ENCODE data around the gene GRAP.
"Not testable (repeated sequence)": the region's sequence is repeated elsewhere in the genome, so short reads cannot be mapped to it uniquely, and the experiment has no call there.

Gene GRAP

DNA sequence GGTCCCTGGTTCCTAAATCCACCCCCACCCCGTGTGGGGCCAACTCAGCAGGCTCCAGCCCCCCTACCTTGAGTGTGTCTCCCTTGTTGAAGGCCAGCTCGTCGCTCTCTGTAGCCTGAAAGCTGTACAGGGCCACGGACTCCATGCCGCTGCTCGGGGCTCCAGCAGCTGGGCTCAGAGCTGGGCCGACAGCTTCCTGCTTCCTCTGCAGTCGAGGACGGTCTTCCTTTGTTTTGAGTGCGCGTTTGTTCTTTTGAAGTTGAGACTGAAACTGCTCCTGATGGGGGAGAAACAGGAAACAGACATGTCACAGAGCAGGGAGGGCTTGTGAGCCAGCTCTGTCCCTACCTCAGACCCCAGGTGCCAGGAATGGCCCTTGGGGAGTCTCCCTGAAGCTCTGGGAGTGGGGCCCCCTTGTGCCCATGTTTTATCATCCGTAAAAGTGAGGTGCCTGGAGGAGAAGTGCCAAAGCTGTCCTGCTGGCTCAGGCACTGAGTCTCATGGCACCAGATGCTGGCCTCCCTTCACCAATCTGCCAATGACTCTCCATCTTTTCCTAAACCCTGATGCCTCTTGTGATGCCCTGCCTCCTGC is at the start of gene GRAP:
Gene GRAP, minus strand, starts transcription at position 176 of the 594 bp plus-strand sequence. Its CDS starts 31 bp downstream, at position 145.
- not testable (repeated sequence) for DNase-seq (ENCODE audit: low read depth)

DNA sequence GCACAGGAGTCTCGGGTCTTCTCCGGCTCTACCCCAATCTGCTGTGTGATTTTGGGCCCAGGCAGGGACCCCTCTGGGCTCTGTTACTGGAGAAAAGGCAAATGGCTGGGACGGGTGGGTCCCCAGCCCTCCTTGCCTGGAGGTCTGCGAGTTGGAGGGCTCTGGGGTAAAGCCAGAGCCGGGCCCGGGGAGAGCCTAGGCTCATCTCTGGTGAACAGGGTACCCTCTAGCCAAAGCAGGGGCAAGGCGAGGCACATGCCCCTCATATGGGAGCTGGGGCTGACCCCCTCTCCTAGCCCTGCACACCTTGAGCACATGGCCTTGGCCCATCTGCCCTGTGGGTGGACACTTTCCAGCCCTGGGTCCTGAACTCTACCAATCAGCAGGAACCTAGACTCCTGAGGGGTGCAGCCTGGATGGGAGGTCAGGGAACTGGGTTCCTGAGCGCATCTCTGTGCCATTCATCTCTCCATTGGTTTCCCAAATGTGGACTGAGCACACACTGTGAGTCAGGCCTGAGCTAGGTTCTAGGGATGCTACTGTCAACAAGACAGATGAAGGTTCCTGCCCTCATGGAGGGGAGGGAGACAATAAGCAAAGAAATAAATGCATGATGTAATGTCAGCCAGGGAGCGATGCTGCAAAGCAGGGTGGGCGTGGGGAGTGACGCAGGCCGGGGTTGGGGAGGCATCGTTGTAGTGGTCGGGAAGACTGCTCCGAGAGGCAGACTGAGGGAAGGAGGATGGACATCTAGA is 47.1 kb upstream of the GRAP start:
- not testable (repeated sequence) for DNase-seq (ENCODE audit: low read depth)

DNA sequence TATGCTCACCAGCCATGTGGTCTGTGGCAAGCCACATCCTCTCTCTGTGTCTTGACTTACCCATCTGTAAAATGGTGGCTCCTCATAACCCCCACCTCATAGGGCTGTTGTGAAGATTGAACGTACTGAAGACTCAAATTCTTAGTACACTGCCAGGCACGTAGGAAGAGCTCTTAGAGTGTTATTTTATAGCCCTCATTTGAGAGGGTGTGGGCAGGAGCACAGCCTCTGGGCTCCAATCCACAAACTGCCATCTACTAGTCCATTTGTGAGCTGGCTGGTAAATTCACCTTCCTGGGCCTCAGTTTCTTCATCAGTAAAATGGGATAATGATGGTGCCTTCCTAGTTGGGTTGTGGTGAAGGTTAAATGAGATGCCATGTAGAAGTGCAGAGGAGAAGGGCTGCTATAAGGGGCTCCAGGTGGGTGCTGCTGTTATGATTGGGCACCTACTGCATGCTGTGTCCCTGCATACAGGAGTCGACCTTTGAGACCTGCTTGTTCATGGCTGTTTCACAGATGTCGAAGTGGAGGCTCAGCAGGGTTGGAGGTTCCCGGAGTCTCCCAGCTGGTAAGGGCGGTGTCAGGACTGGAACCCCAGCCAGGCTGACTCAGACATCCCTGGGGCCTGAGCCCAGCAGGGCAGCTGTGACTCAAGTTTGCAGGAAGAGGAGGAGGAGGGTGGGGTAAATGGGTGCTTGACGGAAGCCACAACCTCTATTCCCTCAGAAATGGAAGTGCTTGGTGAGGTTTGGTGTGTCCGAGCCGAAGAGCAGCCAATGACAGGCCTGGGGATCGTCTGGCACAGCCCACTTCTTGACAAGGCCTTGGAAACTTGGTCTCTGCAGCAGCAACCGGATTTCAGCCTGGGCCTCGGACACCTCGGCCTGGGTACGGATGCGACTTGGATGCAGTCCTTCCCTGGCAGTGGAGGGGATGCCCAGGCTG is 46.3 kb upstream of the GRAP start:
- peak; percentile 46 for DNase-seq (ENCODE audit: low read depth)

DNA sequence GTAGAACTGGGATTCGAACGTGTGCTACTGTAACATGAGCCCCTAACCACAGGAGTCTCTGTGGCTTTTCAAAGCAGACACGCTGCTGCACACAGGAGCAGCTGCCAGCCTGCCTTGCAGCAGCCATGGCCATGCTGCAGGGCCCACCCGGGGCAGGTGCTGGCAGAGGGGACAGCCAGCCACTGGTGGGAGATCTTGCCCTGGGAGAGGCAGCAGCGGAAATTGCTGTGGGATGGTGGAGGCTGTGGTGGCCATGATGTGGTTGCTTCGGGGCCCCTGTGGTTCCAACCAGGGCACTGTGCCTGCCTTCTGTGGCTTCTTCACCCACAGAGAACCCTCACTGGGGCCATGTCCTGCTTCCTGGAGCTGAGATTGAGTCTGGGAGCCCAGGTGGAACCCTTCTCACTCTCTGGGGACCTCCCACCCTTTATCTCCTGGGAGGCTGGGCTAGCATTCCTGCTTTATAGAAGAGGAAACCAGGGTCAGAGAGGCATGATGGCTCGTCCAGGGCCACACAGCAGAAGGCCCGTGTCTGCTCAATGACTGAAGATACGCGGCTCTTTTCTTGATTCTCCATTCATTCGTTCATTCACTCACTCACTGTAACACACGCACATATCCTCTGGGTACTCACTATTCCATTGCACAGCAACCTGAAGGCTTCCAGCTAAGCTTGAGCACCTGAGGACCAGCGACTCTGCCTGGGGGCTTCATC is 43.5 kb upstream of the GRAP start:
- not testable (repeated sequence) for DNase-seq (ENCODE audit: low read depth)

DNA sequence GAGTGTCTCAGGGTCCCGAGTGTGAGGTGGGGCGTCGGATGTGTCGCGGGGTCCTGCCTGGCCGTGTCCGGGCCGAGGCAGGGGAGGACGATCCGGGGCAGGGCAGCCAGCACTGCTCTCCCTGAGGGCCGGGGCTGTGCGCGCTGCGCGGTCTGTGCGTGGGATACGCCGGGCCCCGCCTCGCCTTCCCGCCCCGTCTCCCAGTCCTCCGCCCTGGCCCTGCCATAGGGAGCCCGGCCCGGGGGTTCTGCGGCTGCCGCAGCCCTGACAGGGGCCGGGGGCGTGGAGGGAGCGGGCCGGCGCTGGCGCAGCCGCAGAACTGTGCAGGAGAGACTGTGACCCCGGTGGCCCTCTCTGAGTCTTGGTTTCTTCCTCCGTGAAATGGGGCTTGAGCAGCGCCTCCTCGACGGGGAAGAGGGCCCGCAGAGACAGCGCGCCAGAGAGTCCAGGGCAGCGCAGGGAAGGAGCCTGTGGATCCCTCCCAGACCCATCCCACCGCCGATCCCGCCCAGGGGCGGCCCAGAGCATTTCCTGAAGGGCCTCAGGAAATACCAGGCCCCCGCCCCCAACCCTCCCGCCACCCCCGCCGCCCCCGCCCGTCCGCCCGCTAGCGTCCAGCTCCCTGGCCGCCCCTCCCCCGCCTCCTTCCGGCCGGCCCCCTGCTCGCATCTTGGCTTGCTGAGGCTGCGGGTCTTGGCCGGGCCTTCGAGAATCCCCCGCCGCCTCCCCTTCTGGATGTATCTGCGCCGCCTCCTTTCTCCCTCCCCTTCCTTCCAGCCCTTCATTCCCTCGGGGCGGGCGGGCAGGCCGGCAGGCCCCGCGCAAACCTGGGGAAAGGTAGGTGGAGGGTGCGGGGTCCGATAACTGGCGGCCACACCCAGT is 42.3 kb upstream of the GRAP start:
- not testable (repeated sequence) for DNase-seq (ENCODE audit: low read depth)

DNA sequence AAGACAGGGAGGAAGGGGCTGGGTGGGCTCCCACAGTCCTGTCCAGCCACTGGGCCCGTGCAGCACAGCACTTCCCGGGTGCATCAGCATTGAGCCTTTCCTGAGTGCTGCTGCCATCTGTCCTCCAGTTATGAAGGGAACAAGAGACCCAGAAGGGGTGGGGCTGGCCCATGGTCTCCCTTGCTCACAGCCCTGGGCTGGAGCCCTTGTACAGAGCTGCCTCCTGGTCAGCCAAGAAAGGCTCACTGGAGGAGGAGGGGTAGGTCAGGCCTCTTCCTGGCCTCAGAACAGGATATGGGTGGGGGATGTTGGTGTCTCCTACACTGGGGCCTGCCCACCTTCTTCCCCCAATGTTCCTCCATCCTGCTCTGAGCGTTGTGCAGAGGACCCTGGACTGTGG is 30.6 kb upstream of the GRAP start:
- not testable (repeated sequence) for DNase-seq (ENCODE audit: low read depth)

DNA sequence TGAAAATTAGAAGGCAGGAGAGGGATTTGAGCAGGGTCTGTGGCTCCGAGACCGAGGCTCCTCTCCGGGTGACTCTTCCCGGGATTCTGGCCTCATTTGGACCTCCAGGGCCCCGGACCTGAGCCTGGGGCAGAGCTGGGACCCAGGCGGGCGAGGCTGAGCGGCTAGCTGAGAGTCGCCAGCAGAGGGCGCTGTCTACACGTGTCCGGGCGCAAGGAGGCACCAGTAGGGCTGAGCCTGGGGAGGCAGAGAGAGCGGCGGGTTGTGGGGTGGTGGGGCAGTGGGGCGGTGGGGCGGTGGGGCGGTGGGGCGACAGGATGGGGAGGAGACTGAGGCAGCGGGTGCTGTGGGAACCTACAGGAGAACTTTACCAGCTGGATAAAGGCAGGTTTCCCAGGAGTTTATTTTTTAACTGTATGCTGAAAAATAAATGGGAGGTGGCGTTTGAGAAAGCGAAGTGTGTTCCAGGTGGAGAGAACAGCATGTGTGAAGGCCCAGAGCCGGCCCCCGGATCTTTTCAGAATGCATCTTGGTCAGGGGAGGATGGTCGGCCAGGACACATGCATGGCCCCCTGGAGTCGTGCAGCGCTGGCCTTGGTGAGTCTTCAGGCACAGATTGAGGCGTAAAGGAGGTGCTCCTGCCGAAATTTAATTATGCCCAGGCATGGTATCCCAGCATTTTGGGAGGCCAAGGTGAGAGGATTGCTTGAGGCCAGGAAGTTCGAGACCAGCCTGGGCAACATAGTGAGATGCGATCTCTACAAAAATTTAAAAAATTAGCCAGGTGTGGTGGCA is 29.8 kb upstream of the GRAP start:
- not testable (repeated sequence) for DNase-seq (ENCODE audit: low read depth)

DNA sequence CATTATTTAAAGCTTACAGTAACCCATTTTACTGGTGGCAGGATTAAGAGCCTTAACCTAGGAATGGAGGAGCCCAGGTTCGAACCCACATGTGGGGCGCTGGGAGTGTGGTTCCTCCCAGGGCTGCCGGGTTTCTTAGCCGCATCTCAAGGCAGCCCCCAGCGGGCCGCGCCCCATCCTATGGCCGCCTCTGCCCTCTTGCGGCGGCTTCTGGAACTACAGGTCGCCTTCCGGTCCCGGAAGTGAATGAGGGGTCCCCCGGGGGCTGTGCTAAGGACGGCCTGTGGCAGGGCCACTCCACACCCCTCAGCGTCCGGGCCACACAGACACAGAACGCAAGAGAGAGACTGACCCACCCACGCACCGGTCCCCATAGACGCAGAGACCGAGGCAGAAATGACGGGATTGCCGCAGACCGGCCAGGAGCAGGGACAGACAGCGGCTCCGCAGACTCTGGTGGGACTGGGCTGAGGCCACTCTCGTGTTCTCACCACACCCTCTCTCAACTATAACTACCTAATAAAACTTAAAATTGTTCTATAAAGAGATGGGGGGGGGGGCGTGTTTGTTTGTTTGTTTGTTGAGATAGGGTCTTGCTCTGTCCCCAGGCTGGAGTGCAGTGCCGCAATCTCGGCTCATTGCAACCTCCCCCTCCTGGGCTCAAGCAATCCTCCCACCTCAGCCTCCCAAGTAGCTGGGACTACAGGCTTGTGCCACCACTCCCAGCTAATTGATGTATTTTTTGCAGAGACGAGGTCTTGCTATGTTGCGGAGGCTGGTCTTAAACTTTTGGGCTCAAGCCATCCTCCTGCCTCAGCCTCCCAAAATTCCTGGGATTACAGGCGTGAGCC is 23.8 kb upstream of the GRAP start:
- not testable (repeated sequence) for DNase-seq (ENCODE audit: low read depth)

DNA sequence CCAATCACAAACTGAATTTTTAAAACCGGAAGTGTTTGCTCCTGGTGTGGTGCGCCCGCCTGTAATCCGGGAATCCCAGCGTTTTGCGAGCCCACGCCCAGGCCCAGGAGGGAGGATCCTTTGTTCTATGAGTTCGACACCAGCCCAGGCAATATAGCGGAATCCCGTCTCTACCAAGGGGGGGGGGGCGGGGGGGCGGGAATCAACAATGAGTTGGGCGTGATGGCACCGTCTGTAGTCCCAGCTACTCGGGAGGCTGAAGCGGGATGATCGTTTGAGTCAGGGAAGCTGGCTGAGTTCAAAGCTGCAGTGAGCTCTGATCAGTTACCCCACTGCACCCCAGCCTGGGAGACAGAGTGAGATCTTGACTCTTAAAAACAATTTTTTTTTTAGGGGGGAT is 17.6 kb upstream of the GRAP start:
- DNase-seq (ENCODE audit: low read depth): not testable (repeated sequence)

DNA sequence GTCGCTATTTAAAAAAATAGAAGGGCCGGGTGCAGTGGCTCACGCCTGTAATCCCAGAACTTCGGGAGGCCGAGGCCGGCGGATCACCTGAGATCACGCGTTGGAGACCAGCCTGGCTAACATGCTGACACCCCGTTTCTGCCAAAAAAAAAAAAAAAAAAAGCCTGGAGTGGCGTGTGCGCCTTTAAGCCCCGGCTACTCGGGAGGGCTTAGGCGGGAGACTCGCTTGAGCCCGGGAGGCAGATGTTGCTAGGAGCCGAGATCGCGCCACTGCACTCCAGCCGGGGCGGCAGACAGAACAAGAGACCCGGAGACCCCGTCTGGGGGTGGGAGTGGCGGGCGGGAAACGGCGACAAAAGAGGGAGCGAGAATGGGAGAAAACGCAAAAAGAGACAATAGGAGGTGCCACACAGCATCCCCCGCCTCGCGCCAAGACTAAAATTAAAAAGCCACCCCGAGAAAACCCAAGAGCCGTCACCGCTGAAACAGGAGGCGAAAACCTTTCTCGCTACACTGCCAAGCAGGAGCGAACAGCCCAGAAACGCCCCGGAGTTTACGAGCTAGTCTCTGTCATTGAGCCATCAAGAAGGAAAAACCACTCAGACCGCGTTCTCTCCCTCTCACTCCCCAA is 16.7 kb upstream of the GRAP start:
- DNase-seq (ENCODE audit: low read depth): not testable (repeated sequence)

DNA sequence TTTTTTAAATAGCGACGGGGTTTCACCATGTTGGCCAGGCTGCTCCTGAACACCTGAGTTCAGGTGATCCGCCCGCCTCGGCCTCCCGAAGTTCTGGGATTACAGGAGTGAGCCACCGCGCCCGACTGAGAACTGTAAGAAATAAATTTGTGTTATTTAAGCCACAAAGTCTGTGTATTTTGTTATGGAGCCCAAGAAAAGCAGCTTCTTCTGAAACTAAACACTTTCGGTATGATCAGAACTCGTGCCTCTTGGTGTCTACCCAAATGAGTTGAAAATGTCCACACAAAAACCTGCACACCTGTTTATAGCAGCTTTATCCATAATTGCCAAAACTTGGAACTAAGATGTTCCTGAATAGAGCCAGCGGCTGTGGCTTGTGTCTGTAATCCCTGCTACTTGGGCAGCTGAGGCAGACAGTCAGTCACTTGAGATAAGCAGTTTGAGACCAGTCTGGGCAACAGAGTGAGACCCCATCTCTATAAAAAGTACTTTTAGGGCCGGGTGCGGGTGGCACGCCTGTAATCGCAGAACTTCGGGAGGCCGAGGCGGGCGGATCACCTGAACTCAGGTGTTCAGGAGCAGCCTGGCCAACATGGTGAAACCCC is 16.1 kb upstream of the GRAP start:
- not testable (repeated sequence) for DNase-seq (ENCODE audit: low read depth)

DNA sequence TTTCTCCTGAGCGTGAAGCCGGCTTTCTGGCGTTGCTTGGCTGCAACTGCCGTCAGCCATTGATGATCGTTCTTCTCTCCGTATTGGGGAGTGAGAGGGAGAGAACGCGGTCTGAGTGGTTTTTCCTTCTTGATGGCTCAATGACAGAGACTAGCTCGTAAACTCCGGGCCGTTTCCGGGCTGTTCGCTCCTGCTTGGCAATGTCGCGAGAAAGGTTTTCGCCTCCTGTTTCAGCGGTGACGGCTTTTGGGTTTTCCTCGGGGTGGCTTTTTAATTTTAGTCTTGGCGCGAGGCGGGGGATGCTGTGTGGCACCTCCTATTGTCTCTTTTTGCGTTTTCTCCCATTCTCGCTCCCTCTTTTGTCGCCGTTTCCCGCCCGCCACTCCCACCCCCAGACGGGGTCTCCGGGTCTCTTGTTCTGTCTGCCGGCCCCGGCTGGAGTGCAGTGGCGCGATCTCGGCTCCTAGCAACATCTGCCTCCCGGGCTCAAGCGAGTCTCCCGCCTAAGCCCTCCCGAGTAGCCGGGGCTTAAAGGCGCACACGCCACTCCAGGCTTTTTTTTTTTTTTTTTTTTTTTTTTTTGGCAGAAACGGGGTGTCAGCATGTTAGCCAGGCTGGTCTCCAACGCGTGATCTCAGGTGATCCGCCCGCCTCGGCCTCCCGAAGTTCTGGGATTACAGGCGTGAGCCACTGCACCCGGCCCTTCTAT is 15.4 kb upstream of the GRAP start:
- not testable (repeated sequence) for DNase-seq (ENCODE audit: low read depth)

DNA sequence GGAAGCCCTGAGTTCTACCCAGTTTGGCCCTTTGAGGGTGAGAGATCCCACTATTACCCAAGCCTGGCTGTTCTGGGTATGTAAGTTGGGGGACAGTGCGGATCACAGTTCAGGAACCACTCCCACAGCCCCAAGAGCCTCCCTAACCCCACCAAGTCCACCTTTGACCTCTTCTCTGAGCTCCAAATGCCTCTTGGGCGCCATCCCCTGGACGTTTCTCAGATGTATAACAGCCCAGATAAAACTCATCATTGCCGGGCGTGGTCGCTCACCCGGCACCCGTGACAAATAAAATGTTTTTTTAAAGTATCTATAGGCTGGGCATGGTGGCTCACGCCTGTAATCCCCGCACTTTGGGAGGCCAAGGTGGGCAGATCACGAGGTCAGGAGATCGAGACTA is 8.7 kb upstream of the GRAP start:
- DNase-seq (ENCODE audit: low read depth): not testable (repeated sequence)

DNA sequence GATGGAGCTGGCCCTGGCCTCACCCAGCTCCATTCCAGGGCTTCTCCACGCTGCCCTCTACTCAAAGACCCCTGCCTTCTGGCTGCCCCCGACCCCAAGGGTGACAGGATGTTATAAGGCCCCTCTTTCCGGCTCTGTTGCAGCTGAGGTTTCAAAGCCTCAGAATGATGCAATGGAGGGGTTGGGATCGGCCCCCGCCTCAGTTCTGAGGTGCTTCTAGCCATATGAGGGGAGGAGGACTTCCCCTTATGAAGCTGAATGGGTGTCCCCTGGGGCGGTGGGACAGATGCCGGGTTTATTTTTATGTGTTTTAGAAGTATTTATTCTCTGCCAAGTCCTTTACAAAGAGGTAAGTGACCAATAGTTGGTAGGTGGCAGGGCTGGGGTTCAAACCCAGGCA is 2.1 kb upstream of the GRAP start:
- not testable (repeated sequence) for DNase-seq (ENCODE audit: low read depth)

DNA sequence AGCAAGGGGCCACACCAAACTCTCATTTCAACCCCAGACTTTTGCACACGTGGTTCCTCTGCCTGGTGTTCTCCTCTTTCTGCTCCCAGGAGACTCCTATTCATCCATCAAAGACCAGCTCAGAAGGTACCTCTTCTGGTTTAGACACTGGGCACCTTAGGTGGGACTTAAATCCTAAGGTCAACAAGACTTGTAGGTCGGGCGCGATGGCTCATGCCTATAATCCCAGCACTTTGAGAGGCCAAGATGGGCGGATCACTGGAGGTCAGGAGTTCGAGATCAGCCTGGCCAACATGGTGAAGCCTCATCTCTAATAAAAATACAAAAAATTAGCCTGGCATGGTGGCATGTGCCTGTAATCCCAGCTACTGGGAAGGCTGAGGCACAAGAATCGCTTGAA is 753 bp upstream of the GRAP start:
- not testable (repeated sequence) for DNase-seq (ENCODE audit: low read depth)

DNA sequence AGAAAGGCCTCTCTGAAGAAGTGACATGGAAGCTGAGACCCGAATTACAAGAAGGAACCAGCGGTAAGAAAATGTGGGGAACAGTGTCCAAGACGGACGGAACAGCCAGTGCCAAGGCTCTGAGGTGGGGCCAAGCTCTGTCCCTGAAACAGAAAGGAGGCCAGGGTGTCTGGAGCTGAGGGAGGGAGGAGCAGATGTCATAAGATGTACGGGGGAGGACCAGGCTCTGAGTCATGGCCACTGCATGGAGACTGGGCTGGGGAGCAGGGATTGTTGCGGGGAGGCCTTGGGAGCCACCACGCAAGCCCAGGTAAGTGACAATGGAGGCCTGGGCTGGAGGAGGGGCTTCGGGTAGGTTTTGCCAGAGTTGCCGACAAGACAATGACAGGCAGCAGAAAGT is 2.1 kb downstream of the GRAP start:
- DNase-seq (ENCODE audit: low read depth): not testable (repeated sequence)

DNA sequence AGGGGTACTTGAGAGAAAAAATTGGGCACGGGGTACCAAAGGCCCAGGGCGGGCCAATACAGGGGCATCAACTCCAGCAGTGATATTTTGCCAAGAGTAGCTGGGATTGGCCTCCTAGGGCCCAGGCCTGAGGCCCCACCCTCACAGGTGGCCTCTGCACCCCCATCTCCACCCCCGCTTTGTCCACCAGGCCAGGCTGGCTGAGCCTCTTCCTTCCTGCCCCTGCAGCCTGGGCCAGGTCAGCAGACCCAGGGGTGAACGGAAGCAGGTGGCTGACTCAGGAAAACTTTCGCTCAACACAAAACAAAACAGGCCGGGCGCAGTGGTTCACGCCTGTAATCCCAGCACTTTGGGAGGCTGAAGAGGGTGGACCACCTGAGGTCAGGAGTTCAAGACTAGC is 3.7 kb downstream of the GRAP start:
- DNase-seq (ENCODE audit: low read depth): not testable (repeated sequence)

Data from GM04504 (cell line).